Muscle layer of duodenum (tissue), 2 donors: Measurements from ENCODE around the gene CHEK2.

ENCODE experiments used
- H3K27ac ChIP-seq: one replicate; pipeline ENCODE4 v1.7.0; 2013; ENCODE audit warnings: mild to moderate bottlenecking, low read length
- H3K27me3 ChIP-seq: one replicate; pipeline ENCODE4 v1.7.0; 2013; ENCODE audit warnings: low read depth, mild to moderate bottlenecking, control low read depth, low read length
- H3K36me3 ChIP-seq, 2 donors: one replicate each; pipeline ENCODE4 v1.7.0; 2013; ENCODE audit warnings: low read length in 2 of 2, control low read depth in 1 of 2, mild to moderate bottlenecking in 1 of 2; ENCODE audit not compliant: insufficient read depth in 2 of 2, control insufficient read depth in 1 of 2
- H3K4me1 ChIP-seq, 2 donors: one replicate each; pipeline ENCODE4 v1.7.0; 2013; ENCODE audit warnings: low read length in 2 of 2, mild to moderate bottlenecking in 2 of 2, control low read depth in 1 of 2, moderate library complexity in 1 of 2; ENCODE audit not compliant: insufficient read depth in 2 of 2, control insufficient read depth in 1 of 2
- H3K4me3 ChIP-seq, 2 donors: one replicate each; pipeline ENCODE4 v1.7.0; 2013; ENCODE audit warnings: low read length in 2 of 2, low read depth in 1 of 2, mild to moderate bottlenecking in 1 of 2
- H3K9me3 ChIP-seq, 2 donors: one replicate each; pipeline ENCODE4 v1.7.0; 2013; ENCODE audit warnings: low read length in 2 of 2, control low read depth in 1 of 2, mild to moderate bottlenecking in 1 of 2; ENCODE audit not compliant: control insufficient read depth in 1 of 2
- donor health status: healthy.

The CHEK2 gene

DNA sequence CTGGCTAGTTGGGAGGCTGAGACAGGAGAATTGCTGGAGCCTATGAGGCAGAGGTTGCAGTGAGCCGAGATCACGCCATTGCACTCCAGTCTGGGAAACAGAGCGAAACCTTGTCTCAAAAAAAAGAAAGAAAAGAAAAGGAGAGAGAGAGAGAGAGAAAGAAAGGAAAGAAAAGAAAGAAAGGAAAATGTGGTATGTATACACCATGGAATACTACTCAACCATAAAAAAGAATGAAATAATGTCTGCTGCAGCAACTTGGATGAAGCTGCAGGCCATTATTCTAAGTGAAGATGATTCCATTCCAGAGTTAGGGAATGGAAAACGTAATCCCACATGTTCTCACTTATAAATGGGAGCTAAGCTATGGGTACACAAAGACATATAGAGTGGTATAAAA, 92.8 kb downstream of the CHEK2 start:
- Histone ChIP-seq H3K27ac (no peak overlapping the region), H3K9me3 (no peaks in the 10 kb centered on the region), H3K4me3 (no peak overlapping the region), H3K36me3 (no peaks in the 10 kb centered on the region), H3K27me3 (no peaks in the 10 kb centered on the region), H3K4me1 (no peaks in the 10 kb centered on the region)

DNA sequence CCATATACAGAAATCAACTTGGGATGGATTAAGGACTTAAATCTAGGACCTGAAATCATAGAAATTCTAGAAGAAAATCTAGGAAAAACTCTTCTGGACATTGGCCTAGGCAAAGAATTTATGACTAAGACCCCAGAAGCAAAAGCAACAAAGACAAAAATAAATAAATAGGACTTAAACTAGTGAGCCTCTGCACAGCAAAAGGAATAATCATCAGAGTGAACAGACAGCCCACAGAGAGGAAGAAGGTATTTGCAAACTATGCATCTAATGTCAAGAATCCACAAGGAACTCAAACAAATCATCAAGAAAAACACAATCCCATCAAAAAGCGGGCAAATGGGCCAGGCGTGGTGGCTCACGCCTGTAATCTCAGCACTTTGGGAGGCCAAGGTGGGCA, 94.4 kb downstream of the CHEK2 start:
- Histone ChIP-seq H3K4me3 (no peak overlapping the region), H3K27me3 (no peaks in the 10 kb centered on the region), H3K9me3 (no peaks in the 10 kb centered on the region), H3K4me1 (no peaks in the 10 kb centered on the region), H3K27ac (no peak overlapping the region), H3K36me3 (no peaks in the 10 kb centered on the region)

DNA sequence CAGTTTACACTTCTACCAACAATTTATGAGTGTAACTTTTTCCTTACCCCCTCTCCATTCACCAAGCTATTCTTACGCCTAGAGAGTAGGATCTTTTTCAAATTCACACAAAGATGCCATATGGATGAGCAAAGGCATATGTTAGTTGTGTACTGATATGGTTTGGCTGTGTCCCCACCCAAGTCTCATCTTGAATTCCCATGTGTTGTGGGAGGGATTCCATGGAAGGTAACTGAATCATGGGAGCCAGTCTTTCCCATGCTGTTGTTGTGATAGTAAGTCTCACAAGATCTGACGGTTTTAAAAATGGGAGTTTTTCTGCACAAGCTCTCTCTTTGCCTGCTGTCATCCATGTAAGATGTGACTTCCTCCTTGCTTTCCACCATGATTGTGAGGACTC, 102.3 kb downstream of the CHEK2 start:
- Histone ChIP-seq H3K27ac (no peak overlapping the region), H3K4me3 (no peak overlapping the region), H3K9me3 (no peaks in the 10 kb centered on the region), H3K27me3 (no peaks in the 10 kb centered on the region), H3K4me1 (no peaks in the 10 kb centered on the region), H3K36me3 (no peaks in the 10 kb centered on the region)
